Mesothelial cell of epicardium (in vitro differentiated cells): ENCODE data around the gene PRPF6. TPM values are rescaled to one million over a fixed set of nuclear protein-coding genes. Genes with fewer than 3 reads are reported as not detected.

Experiments
- DNase-seq, 2 experiments: peaks; one replicate each; pipeline ENCODE4 v3.0.0; 2021; ENCODE audit warnings: low spot score in 2 of 2; ENCODE audit not compliant: unreplicated experiment in 2 of 2
- H3K27ac Mint-ChIP-seq: 2 replicates; pipeline ENCODE4 v1.8.0; 2021; ENCODE audit warnings: mixed read lengths
- H3K27me3 Mint-ChIP-seq: 2 replicates; pipeline ENCODE4 v1.8.0; 2021; ENCODE audit warnings: low read depth, mixed read lengths
- H3K36me3 Mint-ChIP-seq: 2 replicates; pipeline ENCODE4 v1.8.0; 2021; ENCODE audit warnings: mixed read lengths
- H3K4me1 Mint-ChIP-seq: 2 replicates; pipeline ENCODE4 v1.8.0; 2021; ENCODE audit warnings: mixed read lengths
- H3K4me3 Mint-ChIP-seq: 2 replicates; pipeline ENCODE4 v1.8.0; 2021; ENCODE audit warnings: mild to moderate bottlenecking, moderate library complexity, mixed read lengths
- H3K9me3 Mint-ChIP-seq: 2 replicates; pipeline ENCODE4 v1.8.0; 2021; ENCODE audit warnings: mixed read lengths
- total RNA-seq: library from RNA; stranded (reverse); gene quantifications from 3 replicates; pipeline ENCODE4 v1.2.1, GENCODE V29; 2021
- TF ChIP-seq, protein P1 (sequence below): fragments of 200-600 bp; sonication (generic); IDR thresholded peaks from one replicate; pipeline ENCODE4 v1.5.0; 2021; ENCODE audit warnings: antibody characterized with exemption; ENCODE audit not compliant: unreplicated experiment

The PRPF6 gene
- total RNA-seq, 1 donor from 2014 or later, result 65.9 TPM

DNA sequence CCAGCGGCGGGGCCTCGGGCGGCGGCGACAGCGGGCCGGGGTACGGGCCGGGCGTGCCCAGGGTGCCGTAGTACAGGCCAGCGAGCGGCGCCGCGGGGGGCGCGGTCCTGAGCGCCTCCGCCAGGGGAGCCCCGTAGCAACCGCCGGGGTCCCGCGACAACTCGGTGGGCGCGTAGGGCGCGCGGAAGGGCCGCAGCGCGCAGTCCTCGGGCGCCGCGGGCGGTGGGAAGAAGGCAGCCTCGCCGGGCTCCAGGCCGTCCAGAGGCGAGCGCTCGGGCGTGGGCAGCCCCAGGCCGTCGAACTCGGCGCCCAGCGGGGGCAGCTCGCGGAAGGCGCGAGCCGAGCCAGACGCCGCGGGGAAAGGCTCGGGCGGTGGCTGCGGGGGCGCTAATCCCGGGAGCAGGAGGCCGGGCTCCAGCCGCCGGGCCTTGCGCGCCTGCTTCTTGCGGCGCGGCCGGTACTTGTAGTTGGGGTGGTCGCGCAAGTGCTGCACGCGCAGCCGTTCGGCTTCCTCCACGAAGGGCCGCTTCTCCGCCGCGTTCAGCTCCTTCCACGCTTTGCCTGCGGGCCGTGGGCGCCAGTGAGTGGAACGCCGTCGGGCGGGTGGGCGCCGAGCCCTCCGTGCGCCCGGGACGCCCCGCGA lies 67.6 kb downstream of the PRPF6 start:
- Mint-ChIP-seq H3K36me3 (no peaks in the 10 kb centered on the region), H3K4me1 (peaks cover 4% of the 10 kb centered on the region), H3K4me3 (no peak overlapping the region), H3K27ac (no peak overlapping the region), H3K9me3 (no peaks in the 10 kb centered on the region), H3K27me3 (peaks cover 78% of the 10 kb centered on the region)
- TF ChIP-seq, protein P1, sequence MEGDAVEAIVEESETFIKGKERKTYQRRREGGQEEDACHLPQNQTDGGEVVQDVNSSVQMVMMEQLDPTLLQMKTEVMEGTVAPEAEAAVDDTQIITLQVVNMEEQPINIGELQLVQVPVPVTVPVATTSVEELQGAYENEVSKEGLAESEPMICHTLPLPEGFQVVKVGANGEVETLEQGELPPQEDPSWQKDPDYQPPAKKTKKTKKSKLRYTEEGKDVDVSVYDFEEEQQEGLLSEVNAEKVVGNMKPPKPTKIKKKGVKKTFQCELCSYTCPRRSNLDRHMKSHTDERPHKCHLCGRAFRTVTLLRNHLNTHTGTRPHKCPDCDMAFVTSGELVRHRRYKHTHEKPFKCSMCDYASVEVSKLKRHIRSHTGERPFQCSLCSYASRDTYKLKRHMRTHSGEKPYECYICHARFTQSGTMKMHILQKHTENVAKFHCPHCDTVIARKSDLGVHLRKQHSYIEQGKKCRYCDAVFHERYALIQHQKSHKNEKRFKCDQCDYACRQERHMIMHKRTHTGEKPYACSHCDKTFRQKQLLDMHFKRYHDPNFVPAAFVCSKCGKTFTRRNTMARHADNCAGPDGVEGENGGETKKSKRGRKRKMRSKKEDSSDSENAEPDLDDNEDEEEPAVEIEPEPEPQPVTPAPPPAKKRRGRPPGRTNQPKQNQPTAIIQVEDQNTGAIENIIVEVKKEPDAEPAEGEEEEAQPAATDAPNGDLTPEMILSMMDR, result no peak
- DNase-seq, result no peak

DNA sequence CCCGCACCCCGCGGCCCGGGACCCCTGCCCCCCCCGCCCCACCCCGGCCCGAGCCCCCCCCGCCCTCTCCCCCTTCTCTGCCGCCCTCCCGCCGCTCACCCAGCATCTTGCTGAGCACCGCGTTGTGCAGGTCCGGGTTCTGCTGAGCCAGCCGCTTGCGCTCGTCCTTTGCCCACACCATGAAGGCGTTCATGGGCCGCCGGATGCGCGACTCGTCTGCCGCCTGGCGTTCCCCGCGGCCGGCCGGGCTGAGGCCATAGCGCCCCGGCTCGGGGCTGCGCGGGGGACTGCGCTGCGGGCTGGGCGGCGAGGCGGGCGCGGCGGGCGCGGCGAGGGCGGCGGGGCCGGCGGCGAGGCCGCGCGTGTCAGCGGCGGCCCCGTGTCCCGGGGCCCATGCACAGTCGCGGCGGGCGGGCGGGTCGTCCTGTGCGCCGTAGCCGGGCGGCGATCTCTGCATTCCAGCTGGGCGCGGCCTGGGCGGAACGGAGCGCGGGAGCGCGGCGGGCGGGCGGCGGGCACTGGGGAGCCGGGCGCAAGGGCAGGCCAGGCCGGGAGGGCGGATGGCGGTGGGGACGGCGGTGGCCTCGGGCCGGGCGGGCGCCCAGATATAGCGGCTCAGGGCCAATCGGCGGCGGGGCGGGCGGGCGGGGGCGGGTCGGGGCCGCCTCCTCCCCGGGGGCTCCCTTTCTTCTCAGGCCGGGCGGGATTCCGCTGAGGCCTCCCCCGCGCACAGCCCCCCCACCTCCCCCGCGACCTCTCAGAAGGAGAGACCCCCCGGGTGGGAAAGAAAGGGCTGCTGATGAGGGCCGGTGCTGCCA lies 68.3 kb downstream of the PRPF6 start, which contains the start of gene SOX18:
Gene SOX18, minus strand, starts transcription at position 580 of the 818 bp plus-strand sequence. Its CDS starts 123 bp downstream, at position 457.
- Mint-ChIP-seq H3K4me3 (peak within 1 kb of the TSS; percentile 55), H3K27me3 (peaks cover 74% of the 10 kb centered on the region)
- no peak for DNase-seq

DNA sequence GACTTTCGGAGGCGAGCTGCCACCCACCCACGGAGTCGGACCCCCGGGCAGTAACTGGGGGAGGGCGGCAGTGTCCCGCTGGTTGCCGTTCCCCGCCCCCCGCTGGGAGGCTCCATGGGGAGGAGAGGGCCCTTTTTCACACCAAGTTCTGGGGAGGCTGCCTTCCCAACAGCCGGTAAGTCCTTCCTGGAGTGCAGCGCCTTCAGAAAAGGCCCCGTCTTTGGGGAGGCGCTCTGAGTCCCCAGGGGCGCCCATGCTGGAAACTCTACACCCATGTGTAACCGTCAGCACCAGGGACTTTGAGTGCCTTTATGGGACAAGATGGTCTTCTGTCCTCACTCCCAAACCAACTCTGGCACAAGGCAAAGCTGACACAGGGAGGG lies 68.9 kb downstream of the PRPF6 start:
- Mint-ChIP-seq H3K9me3 (no peaks in the 10 kb centered on the region), H3K27me3 (peaks cover 68% of the 10 kb centered on the region), H3K27ac (no peak overlapping the region), H3K36me3 (no peaks in the 10 kb centered on the region), H3K4me1 (peaks cover 14% of the 10 kb centered on the region), H3K4me3 (peak overlapping the region; percentile 51)
- no peak for DNase-seq
- TF ChIP-seq, protein P1, result no peak

More for the DNA sequence above, 68.3 kb downstream of the PRPF6 start, which contains the start of gene SOX18:
- H3K36me3 Mint-ChIP-seq, result no peaks in the 10 kb centered on the region
- no peaks in the 10 kb centered on the region for H3K9me3 Mint-ChIP-seq
- TF ChIP-seq, protein P1, result no peak
- peaks cover 10% of the 10 kb centered on the region for H3K4me1 Mint-ChIP-seq
- H3K27ac Mint-ChIP-seq, result no peak within 1 kb of the TSS

DNA sequence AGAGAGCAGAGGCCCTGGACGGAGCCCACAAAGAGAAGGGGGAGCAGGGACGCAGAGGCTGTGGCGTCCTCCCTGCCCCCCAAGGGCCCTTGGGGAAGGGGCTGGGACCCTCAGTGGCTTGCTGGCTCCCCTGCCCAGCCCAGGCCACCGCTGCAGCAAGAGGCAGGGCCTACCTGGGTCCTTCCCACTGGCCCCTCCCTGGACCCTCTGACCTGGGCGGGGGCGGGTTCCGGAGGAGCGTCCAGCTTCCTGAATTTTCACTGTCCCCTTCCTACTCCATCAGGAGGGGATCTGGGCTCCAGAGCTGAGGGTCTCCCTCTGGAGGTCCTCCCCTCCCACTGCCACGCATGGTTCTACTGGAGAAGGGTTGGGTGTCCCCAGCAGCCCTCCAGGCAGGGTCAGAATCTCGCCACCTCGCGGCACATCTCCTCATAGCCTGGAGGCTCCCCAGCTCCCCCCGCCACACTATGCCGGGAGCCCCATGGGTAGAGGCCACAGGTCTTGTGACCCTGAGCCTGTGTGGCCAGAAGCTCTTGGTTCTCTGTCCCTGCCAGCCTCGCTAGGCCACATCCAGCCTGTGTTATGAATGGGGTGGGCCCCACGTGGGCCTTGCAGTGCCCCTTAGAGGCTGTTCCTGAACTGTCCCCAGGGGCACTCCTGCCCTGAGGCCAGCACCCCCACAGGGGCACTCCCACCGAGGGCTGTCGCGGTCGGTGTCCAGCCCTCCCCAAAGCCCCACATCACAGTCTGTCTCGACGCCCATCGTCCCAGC lies 69.5 kb downstream of the PRPF6 start:
- DNase-seq, result no peak
- Mint-ChIP-seq H3K36me3 (no peaks in the 10 kb centered on the region), H3K9me3 (no peaks in the 10 kb centered on the region), H3K4me3 (peak overlapping the region; percentile 46), H3K27ac (no peak overlapping the region), H3K27me3 (peaks cover 63% of the 10 kb centered on the region), H3K4me1 (peaks cover 19% of the 10 kb centered on the region)
- TF ChIP-seq, protein P1, result no peak

DNA sequence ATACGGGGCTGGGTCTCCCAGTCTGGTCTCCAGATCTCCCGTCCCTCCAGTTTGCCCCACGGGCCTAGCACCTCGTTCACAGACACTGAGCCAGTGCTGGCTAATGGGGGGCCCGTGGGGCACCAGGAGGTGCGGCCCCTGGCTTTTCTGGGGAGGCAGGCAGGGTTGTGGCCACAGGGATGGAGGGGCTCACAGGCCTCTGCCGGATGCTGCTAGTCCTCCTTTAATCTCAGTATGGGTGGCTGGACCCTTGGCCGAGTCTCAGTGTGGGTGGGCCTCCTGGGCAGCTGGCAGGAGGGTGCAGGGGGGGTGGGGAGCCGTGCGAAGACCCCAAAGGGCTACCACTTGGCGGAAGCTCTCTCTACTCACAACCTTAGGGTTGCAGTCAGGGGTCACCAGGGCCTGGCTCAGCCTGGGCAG lies 70.1 kb downstream of the PRPF6 start:
- H3K9me3 Mint-ChIP-seq, result no peaks in the 10 kb centered on the region
- no peak for DNase-seq
- no peaks in the 10 kb centered on the region for H3K36me3 Mint-ChIP-seq
- peaks cover 20% of the 10 kb centered on the region for H3K4me1 Mint-ChIP-seq
- H3K27ac Mint-ChIP-seq, result no peak overlapping the region
- H3K4me3 Mint-ChIP-seq, result no peak overlapping the region
- H3K27me3 Mint-ChIP-seq, result peaks cover 57% of the 10 kb centered on the region
- TF ChIP-seq, protein P1, result no peak
